ENCODE results near the gene SLC35E1. TPM values are rescaled to one million over a fixed set of nuclear protein-coding genes. Genes with fewer than 3 reads are reported as not detected.
"Not testable (repeated sequence)": the region's sequence is repeated elsewhere in the genome, so short reads cannot be mapped to it uniquely, and the experiment has no call there.

SLC35E1 gene
- total RNA-seq, 2 experiments from 2014 or later = 51.5 to 72.1 TPM

- intact Hi-C loops (cut with DNase I, micrococcal nuclease) = loop anchor here (5.0 kb wide), 2 partner anchors 58 to 508 kb away; partner anchors contain the start of genes HAUS8 (in 1 of the 2), MED26 (in 1 of the 2) and MYO9B (in 1 of the 2)
- Mint-ChIP-seq H3K36me3 (ENCODE audit: low read depth) (peaks cover 66% of the 10 kb centered on the region), H3K27me3 (no peaks in the 10 kb centered on the region), H3K4me1 (peaks cover 55% of the 10 kb centered on the region), H3K4me3 (peak overlapping the region; percentile 96), H3K27ac (peak overlapping the region; percentile 31), H3K9me3 (ENCODE audit: low read depth) (peaks cover 4% of the 10 kb centered on the region)
- POLR2A ChIA-PET = no interaction called here
- DNase-seq (no peak), ATAC-seq (no peak)
- CTCF ChIA-PET = interaction anchor here (0.6 kb wide), 1 partner anchor 152 kb away, joined by 3 read pairs; no protein-coding TSS in a partner anchor
Measured at GRCh38 chr19:16569609-16570320, 2.5 kb downstream of the SLC35E1 start.

GRCh38 chr19:16566702-16567101, 5.5 kb downstream of the SLC35E1 start:
- H3K9me3 Mint-ChIP-seq (ENCODE audit: low read depth) = peaks cover 4% of the 10 kb centered on the region
- H3K4me3 Mint-ChIP-seq = no peak overlapping the region
- intact Hi-C loops (cut with DNase I, micrococcal nuclease) = no loop called here
- peak overlapping the region; percentile 91 for H3K27ac Mint-ChIP-seq
- H3K4me1 Mint-ChIP-seq = peaks cover 40% of the 10 kb centered on the region
- CTCF ChIA-PET = interaction anchor here (0.6 to 1.2 kb wide), 3 partner anchors 14 to 25 kb away, joined by 3 to 5 read pairs (median 3); no protein-coding TSS in a partner anchor
- POLR2A ChIA-PET = no interaction called here
- DNase-seq (no peak), ATAC-seq (no peak)
- no peaks in the 10 kb centered on the region for H3K27me3 Mint-ChIP-seq
- H3K36me3 Mint-ChIP-seq (ENCODE audit: low read depth) = peaks cover 69% of the 10 kb centered on the region

GRCh38 chr19:16566161-16566560, 6.1 kb downstream of the SLC35E1 start:
- Mint-ChIP-seq H3K27me3 (no peaks in the 10 kb centered on the region), H3K4me1 (peaks cover 37% of the 10 kb centered on the region), H3K27ac (peak overlapping the region; percentile 91), H3K36me3 (ENCODE audit: low read depth) (peaks cover 70% of the 10 kb centered on the region), H3K4me3 (no peak overlapping the region), H3K9me3 (ENCODE audit: low read depth) (peaks cover 4% of the 10 kb centered on the region)
- ChIA-PET CTCF (interaction anchor here (0.6 to 1.2 kb wide), 3 partner anchors 14 to 40 kb away, joined by 3 to 5 read pairs (median 3); no protein-coding TSS in a partner anchor), POLR2A (interaction anchor here (0.7 kb wide), 1 partner anchor 168 kb away, joined by 3 read pairs; no protein-coding TSS in a partner anchor)
- intact Hi-C loops (cut with DNase I, micrococcal nuclease) = no loop called here
- DNase-seq (peak; percentile 79), ATAC-seq (peak; percentile 98)

- no peak for ATAC-seq
Measured at GRCh38 chr19:16564842-16565241, 7.4 kb downstream of the SLC35E1 start.

GRCh38 chr19:16562608-16563025, 9.6 kb downstream of the SLC35E1 start:
- no peak overlapping the region for H3K27ac Mint-ChIP-seq
- peaks cover 4% of the 10 kb centered on the region for H3K9me3 Mint-ChIP-seq (ENCODE audit: low read depth)
- H3K4me1 Mint-ChIP-seq = peaks cover 17% of the 10 kb centered on the region
- intact Hi-C loops (cut with DNase I, micrococcal nuclease) = no loop called here
- H3K36me3 Mint-ChIP-seq (ENCODE audit: low read depth) = peaks cover 58% of the 10 kb centered on the region
- no peak for DNase-seq
- POLR2A ChIA-PET = no interaction called here
- no peak for ATAC-seq
- CTCF ChIA-PET = no interaction called here
- no peak overlapping the region for H3K4me3 Mint-ChIP-seq
- no peaks in the 10 kb centered on the region for H3K27me3 Mint-ChIP-seq

More at GRCh38 chr19:16564842-16565241, 7.4 kb downstream of the SLC35E1 start:
- H3K4me1 Mint-ChIP-seq = peaks cover 27% of the 10 kb centered on the region
- peaks cover 66% of the 10 kb centered on the region for H3K36me3 Mint-ChIP-seq (ENCODE audit: low read depth)
- H3K27ac Mint-ChIP-seq = no peak overlapping the region
- no peak overlapping the region for H3K4me3 Mint-ChIP-seq
- H3K9me3 Mint-ChIP-seq (ENCODE audit: low read depth) = peaks cover 4% of the 10 kb centered on the region
- intact Hi-C loops (cut with DNase I, micrococcal nuclease) = no loop called here
- POLR2A ChIA-PET = no interaction called here
- H3K27me3 Mint-ChIP-seq = no peaks in the 10 kb centered on the region
- DNase-seq = no peak
- CTCF ChIA-PET = interaction anchor here (0.6 to 0.7 kb wide), 3 partner anchors 47 to 1926 kb away, joined by 3 read pairs; no protein-coding TSS in a partner anchor

GRCh38 chr19:16561382-16561781, 10.8 kb downstream of the SLC35E1 start:
- Mint-ChIP-seq H3K4me3 (no peak overlapping the region), H3K27ac (no peak overlapping the region), H3K36me3 (ENCODE audit: low read depth) (peaks cover 50% of the 10 kb centered on the region), H3K27me3 (no peaks in the 10 kb centered on the region), H3K4me1 (peaks cover 12% of the 10 kb centered on the region), H3K9me3 (ENCODE audit: low read depth) (peaks cover 1% of the 10 kb centered on the region)
- ChIA-PET CTCF (interaction anchor here (0.6 kb wide), 1 partner anchor 859 kb away, joined by 3 read pairs; no protein-coding TSS in a partner anchor), POLR2A (no interaction called here)
- intact Hi-C loops (cut with DNase I, micrococcal nuclease) = no loop called here
- ATAC-seq = no peak
- DNase-seq = no peak

- DNase-seq (no peak), ATAC-seq (no peak)
- H3K27ac Mint-ChIP-seq = no peak overlapping the region
- H3K27me3 Mint-ChIP-seq = no peaks in the 10 kb centered on the region
- no peak overlapping the region for H3K4me3 Mint-ChIP-seq
- intact Hi-C loops (cut with DNase I, micrococcal nuclease) = no loop called here
- peaks cover 54% of the 10 kb centered on the region for H3K36me3 Mint-ChIP-seq (ENCODE audit: low read depth)
- ChIA-PET CTCF (no interaction called here), POLR2A (interaction anchor here (0.5 kb wide), 1 partner anchor 165 kb away, joined by 4 read pairs; no protein-coding TSS in a partner anchor)
- H3K9me3 Mint-ChIP-seq (ENCODE audit: low read depth) = no peaks in the 10 kb centered on the region
- peaks cover 4% of the 10 kb centered on the region for H3K4me1 Mint-ChIP-seq
Measured at GRCh38 chr19:16559780-16560276, 12.4 kb downstream of the SLC35E1 start.

- Mint-ChIP-seq H3K9me3 (ENCODE audit: low read depth) (no peaks in the 10 kb centered on the region), H3K27me3 (no peaks in the 10 kb centered on the region), H3K4me1 (peaks cover 7% of the 10 kb centered on the region), H3K27ac (no peak overlapping the region), H3K4me3 (no peak overlapping the region), H3K36me3 (ENCODE audit: low read depth) (peaks cover 52% of the 10 kb centered on the region)
- DNase-seq (no peak), ATAC-seq (no peak)
- CTCF ChIA-PET = no interaction called here
- POLR2A ChIA-PET = no interaction called here
- intact Hi-C loops (cut with DNase I, micrococcal nuclease) = no loop called here
Measured at GRCh38 chr19:16554776-16555175, 17.4 kb downstream of the SLC35E1 start.

- H3K4me1 Mint-ChIP-seq = peaks cover 13% of the 10 kb centered on the region
- H3K9me3 Mint-ChIP-seq (ENCODE audit: low read depth); H3K27me3 Mint-ChIP-seq; DNase-seq; ATAC-seq; intact Hi-C loops (cut with DNase I, micrococcal nuclease); H3K27ac Mint-ChIP-seq; POLR2A ChIA-PET; H3K4me3 Mint-ChIP-seq: not testable (repeated sequence)
- peaks cover 41% of the 10 kb centered on the region for H3K36me3 Mint-ChIP-seq (ENCODE audit: low read depth)
- CTCF ChIA-PET = interaction anchor here (0.7 kb wide), 1 partner anchor 17 kb away, joined by 3 read pairs; no protein-coding TSS in a partner anchor
Measured at GRCh38 chr19:16551902-16552301, 20.3 kb downstream of the SLC35E1 start.

GRCh38 chr19:16548956-16549355, 23.3 kb downstream of the SLC35E1 start:
- Mint-ChIP-seq H3K27me3 (no peaks in the 10 kb centered on the region), H3K27ac (no peak overlapping the region), H3K36me3 (ENCODE audit: low read depth) (peaks cover 34% of the 10 kb centered on the region), H3K4me3 (no peak overlapping the region), H3K9me3 (ENCODE audit: low read depth) (no peaks in the 10 kb centered on the region), H3K4me1 (peaks cover 28% of the 10 kb centered on the region)
- ATAC-seq (no peak), DNase-seq (no peak)
- POLR2A ChIA-PET = interaction anchor here (0.7 kb wide), 1 partner anchor 1134 kb away, joined by 4 read pairs; no protein-coding TSS in a partner anchor
- CTCF ChIA-PET = no interaction called here
- intact Hi-C loops (cut with DNase I, micrococcal nuclease) = no loop called here

GRCh38 chr19:16544473-16545231, 27.6 kb downstream of the SLC35E1 start:
- Mint-ChIP-seq H3K27ac (peak overlapping the region; percentile 37), H3K4me1 (peaks cover 47% of the 10 kb centered on the region)
- intact Hi-C loops (cut with DNase I, micrococcal nuclease) = loop anchor here in 1 of 2 experiments (5.0 kb wide), 2 partner anchors 347 to 763 kb away; partner anchors contain the start of genes AP1M1, DDA1 and MRPL34

More at GRCh38 chr19:16544473-16545231, 27.6 kb downstream of the SLC35E1 start:
- no peaks in the 10 kb centered on the region for H3K9me3 Mint-ChIP-seq (ENCODE audit: low read depth)
- H3K36me3 Mint-ChIP-seq (ENCODE audit: low read depth) = peaks cover 25% of the 10 kb centered on the region
- CTCF ChIA-PET = interaction anchor here (0.6 kb wide), 1 partner anchor 125 kb away, joined by 5 read pairs; no protein-coding TSS in a partner anchor
- no peak for ATAC-seq
- no peak for DNase-seq
- no peaks in the 10 kb centered on the region for H3K27me3 Mint-ChIP-seq
- POLR2A ChIA-PET = interaction anchor here (0.6 kb wide), 1 partner anchor 84 kb away, joined by 5 read pairs; the partner anchor contains the start of gene MED26
- H3K4me3 Mint-ChIP-seq = peak overlapping the region; percentile 37
